ENCODE results near the gene CIAO1. TPM values are rescaled to one million over a fixed set of nuclear protein-coding genes. Genes with fewer than 3 reads are reported as not detected.

Gene CIAO1
- total and polyA plus RNA-seq, 2 of the 13 experiments (the other 11 are each of a cell fraction or from before 2014, with no cell fraction given), result 99.3 to 120 TPM

- TF ChIP-seq, protein P1, sequence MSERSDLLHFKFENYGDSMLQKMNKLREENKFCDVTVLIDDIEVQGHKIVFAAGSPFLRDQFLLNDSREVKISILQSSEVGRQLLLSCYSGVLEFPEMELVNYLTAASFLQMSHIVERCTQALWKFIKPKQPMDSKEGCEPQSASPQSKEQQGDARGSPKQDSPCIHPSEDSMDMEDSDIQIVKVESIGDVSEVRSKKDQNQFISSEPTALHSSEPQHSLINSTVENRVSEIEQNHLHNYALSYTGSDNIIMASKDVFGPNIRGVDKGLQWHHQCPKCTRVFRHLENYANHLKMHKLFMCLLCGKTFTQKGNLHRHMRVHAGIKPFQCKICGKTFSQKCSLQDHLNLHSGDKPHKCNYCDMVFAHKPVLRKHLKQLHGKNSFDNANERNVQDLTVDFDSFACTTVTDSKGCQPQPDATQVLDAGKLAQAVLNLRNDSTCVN (CRISPR knock-in tag; IDR thresholded peaks at IDR 0.05; ENCODE audit: borderline replicate concordance), result no peak
- TF ChIP-seq THAP11 (CRISPR knock-in tag; IDR thresholded peaks at IDR 0.05), result peak; percentile 91
- peak; percentile 71 for TF ChIP-seq RBFOX2 (IDR thresholded peaks at IDR 0.05; ENCODE audit: low read depth, low read length)
- no peak for TF ChIP-seq TMF1 (CRISPR knock-in tag; IDR thresholded peaks at IDR 0.05; ENCODE audit: low read depth)
- TF ChIP-seq MBD4 (IDR thresholded peaks at IDR 0.05; ENCODE audit: borderline replicate concordance, low read length), result no peak
- peak; percentile 64; the same call in 1 of the 2 replicates for TF ChIP-seq ZNF12 (CRISPR knock-in tag; IDR thresholded peaks at IDR 0.05)
- peak; percentile 99 for TF ChIP-seq ZBTB42 (CRISPR knock-in tag; IDR thresholded peaks at IDR 0.05)
- TF ChIP-seq ELF4 (CRISPR knock-in tag; IDR thresholded peaks at IDR 0.05; ENCODE audit: borderline replicate concordance), result no peak
- TF ChIP-seq, protein P2, sequence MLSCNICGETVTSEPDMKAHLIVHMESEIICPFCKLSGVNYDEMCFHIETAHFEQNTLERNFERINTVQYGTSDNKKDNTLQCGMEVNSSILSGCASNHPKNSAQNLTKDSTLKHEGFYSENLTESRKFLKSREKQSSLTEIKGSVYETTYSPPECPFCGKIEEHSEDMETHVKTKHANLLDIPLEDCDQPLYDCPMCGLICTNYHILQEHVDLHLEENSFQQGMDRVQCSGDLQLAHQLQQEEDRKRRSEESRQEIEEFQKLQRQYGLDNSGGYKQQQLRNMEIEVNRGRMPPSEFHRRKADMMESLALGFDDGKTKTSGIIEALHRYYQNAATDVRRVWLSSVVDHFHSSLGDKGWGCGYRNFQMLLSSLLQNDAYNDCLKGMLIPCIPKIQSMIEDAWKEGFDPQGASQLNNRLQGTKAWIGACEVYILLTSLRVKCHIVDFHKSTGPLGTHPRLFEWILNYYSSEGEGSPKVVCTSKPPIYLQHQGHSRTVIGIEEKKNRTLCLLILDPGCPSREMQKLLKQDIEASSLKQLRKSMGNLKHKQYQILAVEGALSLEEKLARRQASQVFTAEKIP (CRISPR knock-in tag; IDR thresholded peaks at IDR 0.05; ENCODE audit: borderline replicate concordance), result no peak
- no peak for TF ChIP-seq RFX5 (IDR thresholded peaks at IDR 0.05; ENCODE audit: low read depth, low read length)
- peak; percentile 67 for TF ChIP-seq ZMYM3 (CRISPR knock-in tag; IDR thresholded peaks at IDR 0.05)
- TF ChIP-seq ZNF234 (CRISPR knock-in tag; conservative IDR thresholded peaks at IDR 0.05), result no peak
- TF ChIP-seq ZNF710 (CRISPR knock-in tag; IDR thresholded peaks at IDR 0.05; ENCODE audit: borderline replicate concordance), result peak; percentile 17; the same call in 1 of the 2 replicates
- peak; percentile 97 for TF ChIP-seq FOXK2 (IDR thresholded peaks at IDR 0.05)
- TF ChIP-seq ZNF83 (CRISPR knock-in tag; IDR thresholded peaks at IDR 0.05; ENCODE audit: borderline replicate concordance), result no peak
- TF ChIP-seq KDM1A (CRISPR knock-in tag; IDR thresholded peaks at IDR 0.05), result 0 out of 2 replicates have a peak, but pooled peaks have one; percentile 54
- TF ChIP-seq KLF9 (CRISPR knock-in tag; IDR thresholded peaks at IDR 0.05; ENCODE audit: low read depth), result no peak; the same call in 1 of the 2 replicates
- TF ChIP-seq ZNF773 (CRISPR knock-in tag; IDR thresholded peaks at IDR 0.05; ENCODE audit: borderline replicate concordance), result no peak
- no peak for TF ChIP-seq ATF7-NPFF (CRISPR knock-in tag; IDR thresholded peaks at IDR 0.05; ENCODE audit: low read depth)
- TF ChIP-seq ZC3H4 (CRISPR knock-in tag; IDR thresholded peaks at IDR 0.05; ENCODE audit: borderline replicate concordance), result no peak; the same call in 1 of the 2 replicates
- no peak; the same call in 1 of the 2 replicates for TF ChIP-seq NFYB (CRISPR knock-in tag; IDR thresholded peaks at IDR 0.05)
- peak; percentile 42; the same call in 1 of the 2 replicates for TF ChIP-seq TBX3 (IDR thresholded peaks at IDR 0.05; ENCODE audit: borderline replicate concordance)
- TF ChIP-seq FOXA3 (CRISPR knock-in tag; IDR thresholded peaks at IDR 0.05), result peak; percentile 100
- TF ChIP-seq ZSCAN9 (CRISPR knock-in tag; IDR thresholded peaks at IDR 0.05; ENCODE audit: borderline replicate concordance), result peak; percentile 97
- no peak for TF ChIP-seq ZKSCAN1 (IDR thresholded peaks at IDR 0.05; ENCODE audit: low read length)
- no peak for TF ChIP-seq PAX8 (CRISPR knock-in tag; IDR thresholded peaks at IDR 0.05; ENCODE audit: borderline replicate concordance)
- TF ChIP-seq PRMT3 (CRISPR knock-in tag; IDR thresholded peaks at IDR 0.05; ENCODE audit: borderline replicate concordance, low read depth), result no peak
These were observed 5.4 kb upstream of the CIAO1 start (continued) for GRCh38 chr2:96260387-96261260.

Data from HepG2 (cell line).